Stimulated activated CD4-positive, alpha-beta T cell treated with anti-CD3 and anti-CD28 coated beads, TNF-alpha, amount 100 ng/mL, for 48 hours (primary cell): ENCODE measurements around the gene CDK14.
"Not testable (repeated sequence)": the region's sequence is repeated elsewhere in the genome, so short reads cannot be mapped to it uniquely, and the experiment has no call there.

ENCODE experiments used
- DNase-seq, 3 donors: peaks; one replicate each; pipeline ENCODE4 v3.0.0-alpha.2; 2020; ENCODE audit warnings: low read depth in 3 of 3

CDK14 gene

DNA sequence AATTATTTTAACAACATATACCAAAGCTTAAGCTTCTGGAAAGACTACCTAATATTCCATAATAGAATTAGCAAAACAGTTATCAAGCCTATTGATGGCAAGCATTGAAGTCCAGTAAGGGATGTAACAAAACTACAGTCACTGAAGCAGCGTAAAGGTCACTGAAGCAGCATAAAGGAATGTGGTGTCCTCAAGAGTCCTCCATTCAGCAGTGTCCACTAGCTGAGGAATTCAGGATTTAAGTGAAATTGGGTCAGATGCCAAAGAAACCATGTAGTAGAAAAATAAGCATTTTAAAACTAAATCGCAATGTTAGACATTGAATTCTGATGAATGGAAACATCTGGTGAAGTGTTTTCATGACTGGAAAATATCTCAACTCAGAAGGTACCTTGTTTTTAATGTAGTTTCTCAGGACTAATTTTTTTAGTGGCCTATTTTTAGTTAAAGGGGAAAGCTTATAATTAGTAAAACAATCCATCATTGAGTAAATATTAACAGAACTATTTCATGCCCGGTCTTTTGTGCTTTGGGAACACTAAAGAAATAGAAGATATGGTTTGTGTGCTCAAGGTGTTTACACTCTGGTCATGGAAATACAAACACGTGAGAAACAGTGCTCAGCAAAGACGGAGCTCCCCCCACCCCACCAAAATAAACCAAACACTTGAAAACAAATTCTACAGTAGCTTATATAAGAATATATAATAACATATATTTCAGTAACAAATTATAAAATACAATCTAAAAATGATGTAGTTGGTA lies 121.4 kb downstream of the CDK14 start:
- no peak for DNase-seq

DNA sequence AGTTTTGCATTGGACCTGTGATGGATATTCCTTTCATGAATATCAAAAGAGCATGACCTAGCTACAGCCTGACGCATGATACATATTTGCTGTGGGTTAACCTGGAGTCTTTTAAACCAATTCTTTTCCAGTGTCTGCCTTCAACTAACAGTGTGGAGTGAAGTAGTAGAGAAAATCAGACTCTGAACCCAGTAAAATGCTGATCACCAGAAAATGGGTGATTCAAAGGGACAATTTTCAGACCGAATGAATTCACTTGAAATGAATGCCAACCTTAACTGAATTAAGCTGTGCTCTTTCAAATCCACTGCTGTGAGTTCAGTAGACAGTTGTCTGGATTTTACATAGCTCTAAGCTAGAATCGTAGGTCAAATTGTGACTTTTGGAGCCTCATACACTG lies 123.0 kb downstream of the CDK14 start:
- DNase-seq, result no peak

DNA sequence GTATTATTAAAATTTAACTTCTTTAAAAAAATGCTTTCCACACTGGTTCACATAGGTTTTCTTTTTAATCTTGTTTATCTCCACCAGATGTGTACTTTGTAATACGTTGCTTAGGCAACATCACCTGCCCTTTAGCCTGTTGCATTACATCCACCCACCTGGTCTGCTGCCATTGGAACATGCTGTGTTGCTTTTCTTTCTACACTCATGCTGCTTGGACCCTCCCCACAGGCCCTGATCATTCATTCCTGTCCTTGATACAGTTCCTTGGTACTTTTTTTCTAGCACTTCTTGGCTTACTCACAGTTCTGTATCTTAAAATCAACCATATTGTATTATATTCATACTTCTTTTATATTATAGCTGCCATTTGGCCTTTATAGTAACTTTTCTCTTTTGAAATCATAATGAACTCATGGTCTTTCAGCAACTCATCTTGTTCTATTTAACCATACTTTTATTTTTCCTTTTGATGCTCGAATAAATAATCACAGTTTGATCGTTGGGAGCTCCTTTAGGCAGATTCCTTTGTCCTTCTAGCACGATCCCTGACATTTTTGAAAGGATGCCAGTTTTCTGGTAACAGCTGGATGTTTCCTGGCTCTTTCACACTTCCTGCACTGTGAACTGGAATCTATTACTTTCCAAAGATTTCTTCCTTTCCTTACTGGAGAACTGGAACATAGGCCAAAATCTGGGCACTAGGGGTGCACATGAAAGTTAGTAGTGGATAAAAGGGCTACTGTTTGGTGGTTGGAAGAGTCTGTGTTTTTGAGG lies 125.1 kb downstream of the CDK14 start:
- no peak for DNase-seq

DNA sequence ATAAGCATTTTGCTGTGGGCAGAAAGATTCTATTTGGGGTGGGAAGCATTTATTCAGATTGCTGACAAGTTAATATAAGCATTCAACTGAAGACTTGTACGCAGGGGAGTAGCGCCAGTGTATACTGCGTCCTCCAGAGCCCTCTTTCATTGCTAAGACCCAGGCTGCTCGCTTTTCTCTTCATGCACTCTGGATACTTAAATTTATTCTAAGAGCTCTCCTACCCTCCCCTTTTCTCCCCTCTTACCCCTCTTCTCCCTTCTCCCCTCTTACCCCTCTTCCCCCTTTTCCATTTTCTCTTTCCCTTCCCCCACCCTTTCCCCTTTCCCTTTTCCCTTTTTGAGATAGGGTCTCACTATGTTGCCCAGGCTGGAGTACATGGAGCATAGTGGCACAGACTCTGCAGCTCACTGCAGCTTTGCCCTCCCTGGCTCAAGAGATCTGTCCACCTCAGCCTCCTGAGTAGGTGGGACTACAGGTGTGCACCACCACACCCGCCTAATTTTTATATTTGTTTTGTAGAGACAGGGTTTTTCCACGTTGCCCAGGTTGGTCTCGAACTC lies 125.8 kb downstream of the CDK14 start:
- no peak for DNase-seq

DNA sequence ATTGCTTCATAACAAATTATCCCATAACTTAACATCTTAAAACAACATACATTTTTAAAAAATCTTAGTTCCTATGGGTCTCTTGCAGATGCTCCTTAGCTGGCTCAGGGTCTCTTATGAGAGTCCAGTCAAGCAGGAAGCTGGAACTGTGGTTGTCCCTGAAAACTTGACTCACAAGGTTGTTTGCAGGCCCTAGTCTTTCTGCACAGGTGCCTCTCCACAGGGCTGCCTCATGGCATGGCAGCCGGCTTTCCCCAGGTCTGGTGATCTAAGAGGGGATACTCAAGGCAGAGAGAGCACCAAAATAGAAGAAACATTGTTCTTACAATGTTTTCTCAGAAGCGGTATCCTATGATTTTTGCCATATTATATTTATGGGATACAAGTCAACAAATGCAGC lies 127.1 kb downstream of the CDK14 start:
- DNase-seq, result no peak

DNA sequence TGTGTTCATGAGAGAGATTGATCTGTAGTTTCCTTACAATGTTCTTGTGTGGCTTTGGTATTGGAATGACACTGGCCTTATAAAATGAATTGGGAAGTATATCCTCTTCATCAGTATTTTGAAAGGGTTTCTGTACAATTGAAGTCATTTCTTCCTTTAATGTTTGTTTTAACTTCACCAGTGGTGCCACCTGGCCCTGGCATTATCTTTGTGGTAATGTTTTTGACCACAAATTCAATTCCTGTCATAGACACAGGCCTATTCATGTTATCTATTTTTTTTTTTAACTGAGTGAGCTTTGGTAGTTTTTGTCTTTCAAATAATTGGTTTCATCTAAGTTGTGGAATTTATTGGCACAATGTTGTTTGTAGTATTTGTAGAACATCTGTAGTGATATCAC lies 127.7 kb downstream of the CDK14 start:
- DNase-seq, result no peak

DNA sequence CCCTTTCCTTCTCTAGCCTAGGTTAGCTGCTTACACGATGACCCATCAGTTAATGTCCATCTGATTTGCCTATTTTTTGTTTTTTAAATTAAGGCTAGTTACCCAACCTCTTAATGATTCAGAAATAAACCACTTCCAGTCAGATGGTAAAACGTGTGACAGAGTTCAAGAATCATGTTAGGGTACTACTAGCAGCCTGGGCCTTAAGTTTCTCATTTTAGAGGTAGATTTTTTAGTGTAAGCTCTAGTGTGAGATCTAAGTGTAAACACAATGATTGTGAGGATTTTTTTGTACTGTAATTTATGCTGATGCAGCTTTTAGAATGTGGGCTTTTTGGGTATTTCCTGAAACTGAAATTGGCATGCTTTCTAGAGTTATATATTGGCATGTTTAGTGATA lies 130.0 kb downstream of the CDK14 start:
- DNase-seq, result no peak

DNA sequence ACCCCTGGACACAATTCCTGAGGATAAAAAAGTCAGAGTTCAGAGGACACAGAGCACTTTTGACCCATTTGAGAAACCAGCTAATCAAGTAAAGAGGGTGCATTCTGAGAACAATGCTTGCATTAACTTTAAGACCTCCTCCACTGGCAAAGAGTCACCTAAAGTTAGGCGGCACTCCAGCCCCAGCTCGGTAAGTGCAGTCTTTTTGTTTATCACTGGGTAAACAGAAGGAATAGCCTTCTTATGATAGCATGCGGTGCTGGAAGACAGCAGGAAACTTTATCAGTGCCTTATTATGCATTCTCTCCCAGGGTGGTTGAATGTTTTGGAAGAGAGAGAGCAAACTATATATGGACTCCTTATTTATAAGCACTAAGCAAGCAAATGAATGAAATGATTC lies 130.5 kb downstream of the CDK14 start:
- DNase-seq, result no peak

DNA sequence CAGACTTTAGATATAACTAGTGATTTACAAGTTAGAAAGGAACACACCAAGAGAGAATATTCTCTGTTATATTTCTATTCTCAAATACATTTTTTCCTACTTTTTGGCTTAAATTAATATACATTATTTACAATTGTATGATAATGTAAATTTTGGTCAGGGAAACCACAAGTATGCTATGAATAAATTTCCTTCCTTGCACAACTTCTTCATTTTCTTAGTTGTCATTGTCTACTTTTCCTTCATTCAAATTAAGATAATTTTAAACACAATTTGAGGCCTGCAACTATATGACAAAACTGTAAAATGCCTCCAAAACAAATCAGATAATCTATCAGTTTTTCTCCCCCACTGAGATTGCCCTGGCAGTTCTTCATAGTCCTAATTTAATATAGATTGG lies 131.3 kb downstream of the CDK14 start:
- DNase-seq, result no peak

DNA sequence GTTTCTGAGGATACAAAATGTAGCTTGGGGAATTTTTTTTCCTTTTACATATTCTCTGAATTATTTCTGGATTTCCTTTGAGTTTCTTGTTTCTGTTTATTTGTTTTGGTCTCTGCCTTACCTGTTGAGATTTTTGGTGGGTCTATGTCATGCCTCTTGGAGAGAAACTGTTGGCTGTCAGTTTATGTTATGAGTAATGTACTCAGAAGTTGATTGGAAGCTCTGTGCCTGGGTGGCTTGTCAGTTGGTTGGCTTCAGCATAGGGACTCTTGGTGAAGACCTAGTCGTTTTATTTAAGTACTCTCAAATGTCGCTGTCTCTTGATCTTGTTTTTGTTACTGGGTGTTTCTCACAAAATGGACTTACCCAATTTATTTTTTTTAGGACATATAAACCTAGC lies 132.4 kb downstream of the CDK14 start:
- no peak for DNase-seq

DNA sequence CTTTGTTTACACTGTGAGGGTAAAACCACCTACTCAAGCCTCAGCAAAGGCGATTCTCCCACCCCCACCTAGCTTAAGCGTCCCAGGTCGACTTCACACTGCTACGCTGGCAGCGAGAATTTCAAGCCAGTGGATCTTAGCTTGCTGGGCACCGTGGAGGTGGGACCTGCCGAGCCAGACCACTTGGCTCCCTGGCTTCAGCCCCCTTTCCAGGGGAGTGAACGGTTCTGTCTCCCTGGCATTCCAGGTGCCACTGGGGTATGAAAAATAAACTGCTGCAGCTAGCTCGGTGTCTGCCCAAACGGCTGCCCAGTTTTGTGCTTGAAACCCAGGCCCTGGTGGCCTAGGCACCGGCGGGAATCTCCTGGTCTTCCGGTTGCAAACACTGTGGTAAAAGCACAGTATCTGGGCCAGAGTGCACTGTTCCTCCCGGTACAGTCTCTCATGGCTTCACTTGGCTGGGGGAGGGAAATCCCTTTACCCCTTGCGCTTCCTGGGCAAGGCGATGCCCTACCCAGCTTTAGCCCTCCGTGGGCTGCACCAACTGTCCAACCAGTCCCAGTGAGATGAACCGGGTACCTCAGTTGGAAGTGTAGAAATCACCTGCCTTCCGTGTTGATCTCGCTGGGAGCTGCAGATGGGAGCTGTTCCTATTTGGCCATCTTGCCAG lies 139.6 kb downstream of the CDK14 start:
- not testable (repeated sequence) for DNase-seq

DNA sequence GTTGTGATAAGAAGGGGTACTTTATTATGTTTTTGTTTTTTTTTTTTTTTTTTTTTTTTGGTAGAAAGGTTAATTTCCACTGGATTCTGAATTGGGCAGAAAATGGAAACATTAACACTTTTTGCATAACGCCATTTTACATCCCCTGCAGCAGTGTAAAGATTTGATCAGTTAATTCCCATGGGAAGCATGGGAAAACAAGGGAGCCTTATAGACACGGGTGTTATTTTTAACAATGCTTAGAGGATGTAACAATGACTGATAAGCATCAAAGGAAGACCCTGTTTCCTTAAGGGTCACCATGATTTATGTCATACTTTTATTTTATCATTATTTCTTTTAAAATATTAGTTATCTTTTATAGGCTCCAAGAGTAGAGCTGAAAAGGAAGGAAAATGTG lies 140.2 kb downstream of the CDK14 start:
- no peak for DNase-seq

DNA sequence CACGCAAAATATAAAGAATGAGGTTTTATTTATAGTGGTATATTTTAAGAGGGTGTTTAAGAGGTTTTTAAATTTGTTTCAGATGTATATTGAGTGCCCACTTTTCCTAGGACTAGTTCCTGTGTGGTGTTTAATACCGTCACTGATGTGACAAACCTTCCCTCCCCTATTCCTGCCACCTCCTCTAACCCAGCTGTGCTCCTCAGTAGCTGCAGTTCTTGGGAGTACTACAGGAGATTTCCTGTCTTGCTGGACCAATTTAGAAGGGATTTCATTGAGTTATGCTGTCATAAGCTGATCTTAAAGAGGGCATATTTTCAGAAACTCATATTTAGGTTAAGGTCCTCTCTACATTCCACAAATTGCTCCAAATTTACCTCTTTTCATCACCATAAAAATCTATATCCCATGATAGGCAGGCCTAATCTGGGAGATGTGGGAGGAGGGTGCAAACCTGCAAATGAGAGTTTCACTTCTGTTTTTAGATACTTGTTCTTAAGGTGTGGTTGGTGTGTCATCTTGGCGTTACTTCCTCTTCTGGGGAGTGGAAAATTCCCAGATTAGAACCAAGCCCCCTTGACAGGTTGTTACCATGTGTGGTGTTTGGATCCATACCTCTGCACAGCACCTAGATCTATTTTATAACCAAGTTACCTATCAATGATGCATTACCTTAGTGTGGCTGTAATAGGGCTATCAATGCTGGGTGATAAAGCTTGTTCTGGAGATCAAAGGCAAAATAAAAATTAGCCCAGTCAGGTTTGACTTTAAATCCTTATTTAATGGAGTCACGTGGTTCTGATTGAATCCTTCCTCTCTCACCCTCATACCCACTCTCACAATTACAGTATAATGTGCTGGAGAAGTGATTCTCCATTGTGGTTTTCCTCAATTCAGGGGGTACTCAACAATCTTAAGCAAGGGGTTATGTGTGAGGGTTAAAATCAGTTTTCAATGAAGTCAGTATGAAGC lies 141.1 kb downstream of the CDK14 start:
- DNase-seq, result no peak

DNA sequence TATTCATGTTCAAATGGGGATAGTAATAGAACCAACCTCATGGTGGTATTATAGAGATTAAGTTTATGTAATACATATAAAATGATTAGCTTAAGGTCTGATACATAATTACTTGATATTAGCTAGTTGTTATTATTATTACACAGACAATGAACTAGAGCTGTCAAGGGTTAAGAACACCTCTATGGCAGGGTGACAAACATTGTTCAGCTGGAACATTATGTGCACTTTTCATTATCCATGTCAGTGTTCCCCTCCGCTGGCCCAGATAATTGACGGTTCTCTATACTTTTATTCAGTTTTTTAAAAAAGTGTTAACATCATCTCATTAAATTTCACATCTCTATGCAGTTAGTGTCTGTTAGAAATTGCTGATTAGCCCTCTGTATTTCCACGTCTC lies 142.1 kb downstream of the CDK14 start:
- DNase-seq, result no peak

DNA sequence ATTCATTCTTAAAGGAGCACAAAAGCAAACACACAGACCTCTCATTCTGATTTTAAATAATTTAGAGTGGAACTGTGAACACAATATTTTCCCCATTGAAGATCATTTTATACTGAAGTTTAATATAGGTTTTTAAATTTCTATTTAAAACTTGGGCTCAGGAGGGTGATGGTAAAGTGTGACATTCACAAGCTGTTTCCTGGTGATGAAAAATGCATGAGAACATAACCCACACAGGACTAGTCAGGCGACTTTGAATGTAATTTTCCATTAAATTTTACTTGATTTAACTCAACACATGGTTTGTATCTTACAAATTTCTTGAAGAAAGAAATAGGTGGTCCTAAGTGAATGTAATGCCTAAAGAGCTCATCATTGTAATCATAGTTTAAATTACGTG lies 143.6 kb downstream of the CDK14 start:
- no peak for DNase-seq

DNA sequence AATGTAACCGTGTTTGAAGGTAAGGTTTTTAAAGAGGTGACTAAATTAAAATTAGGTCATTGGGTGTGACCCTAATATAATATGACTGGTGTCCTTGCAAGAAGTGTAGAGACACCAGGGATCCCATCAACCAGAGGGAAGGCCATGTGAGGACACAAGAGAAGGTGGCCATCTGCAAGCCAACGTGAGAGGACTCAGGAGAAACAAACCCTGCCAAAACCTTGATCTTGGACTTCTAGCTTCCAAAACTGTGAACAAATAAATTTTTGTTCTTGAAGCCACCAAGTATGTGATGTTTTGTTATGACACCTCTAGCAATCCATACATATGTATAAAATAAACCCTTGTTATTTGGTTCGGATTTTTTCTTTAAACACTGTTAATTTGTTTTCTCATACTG lies 144.3 kb downstream of the CDK14 start:
- no peak for DNase-seq

DNA sequence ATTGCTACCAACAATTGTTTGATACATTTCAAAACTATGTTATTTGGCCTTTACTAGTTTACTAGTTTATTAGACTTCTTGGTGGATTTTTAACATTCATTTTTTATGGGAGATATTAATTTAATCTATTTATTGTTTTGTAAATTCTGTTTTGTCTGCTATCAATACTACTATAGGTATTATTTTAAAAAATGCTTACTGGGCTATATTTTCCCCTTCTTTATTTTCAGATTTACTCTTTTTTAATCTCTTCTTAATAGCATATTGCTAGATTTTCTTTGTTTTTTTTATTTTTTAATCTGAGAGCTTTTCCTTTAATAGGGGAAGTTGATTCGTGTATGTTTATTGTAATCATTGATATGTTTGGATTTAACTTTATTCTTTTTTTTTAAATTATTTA lies 147.5 kb downstream of the CDK14 start:
- DNase-seq, result no peak

DNA sequence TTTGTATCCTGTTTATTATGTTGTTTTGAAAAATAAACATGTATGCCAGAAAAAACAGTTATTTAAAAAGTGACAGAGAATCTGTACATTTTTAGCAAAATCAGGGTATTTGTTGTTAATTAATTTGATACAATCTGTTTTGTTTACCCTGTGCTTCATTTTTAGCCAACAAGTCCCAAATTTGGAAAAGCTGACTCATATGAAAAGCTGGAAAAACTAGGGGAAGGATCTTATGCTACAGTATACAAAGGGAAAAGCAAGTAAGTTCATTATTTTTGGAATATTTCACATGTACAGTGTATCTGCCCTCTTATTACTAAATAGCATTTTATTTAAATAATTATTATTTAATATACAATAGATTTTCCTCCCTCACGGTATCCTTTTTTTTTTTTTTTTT lies 151.4 kb downstream of the CDK14 start:
- no peak for DNase-seq

DNA sequence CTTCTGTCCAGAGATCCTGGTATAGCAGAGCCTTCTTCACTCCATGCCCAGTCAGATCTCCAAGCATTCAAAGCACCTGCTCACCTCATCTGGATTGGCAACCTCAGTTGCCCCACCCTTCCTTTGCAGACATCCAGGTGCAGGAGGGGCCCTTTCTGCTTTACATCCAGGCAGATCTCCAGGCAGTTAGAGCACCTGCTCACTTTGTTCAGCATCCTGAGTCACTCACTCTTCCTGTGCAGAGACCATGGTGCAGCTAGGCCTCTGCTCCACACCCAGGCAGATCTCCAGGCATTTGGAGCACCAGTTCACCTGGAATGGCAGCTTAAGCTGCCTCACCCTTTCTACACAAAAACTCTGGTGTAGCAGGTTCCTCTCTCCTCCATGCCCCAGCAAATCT lies 153.1 kb downstream of the CDK14 start:
- DNase-seq, result no peak

DNA sequence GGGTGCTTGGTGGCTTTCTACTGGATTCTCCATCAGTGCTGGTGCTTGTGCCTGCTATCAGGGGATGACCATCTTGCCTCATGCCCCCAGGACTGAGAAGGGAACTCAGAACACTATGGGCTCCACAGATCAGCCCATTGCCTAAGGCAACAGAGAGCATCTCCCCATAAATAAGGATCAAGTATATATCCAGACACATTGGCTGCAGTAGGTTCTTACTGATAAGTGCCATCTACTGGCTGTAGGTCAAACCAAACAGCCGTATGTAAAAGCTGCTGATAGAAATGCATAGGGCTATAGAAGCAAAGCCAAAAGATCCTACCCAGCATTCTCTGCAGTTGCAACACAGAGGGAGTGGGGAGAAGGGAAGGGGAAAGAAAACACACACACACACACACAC lies 153.7 kb downstream of the CDK14 start:
- DNase-seq, result no peak

DNA sequence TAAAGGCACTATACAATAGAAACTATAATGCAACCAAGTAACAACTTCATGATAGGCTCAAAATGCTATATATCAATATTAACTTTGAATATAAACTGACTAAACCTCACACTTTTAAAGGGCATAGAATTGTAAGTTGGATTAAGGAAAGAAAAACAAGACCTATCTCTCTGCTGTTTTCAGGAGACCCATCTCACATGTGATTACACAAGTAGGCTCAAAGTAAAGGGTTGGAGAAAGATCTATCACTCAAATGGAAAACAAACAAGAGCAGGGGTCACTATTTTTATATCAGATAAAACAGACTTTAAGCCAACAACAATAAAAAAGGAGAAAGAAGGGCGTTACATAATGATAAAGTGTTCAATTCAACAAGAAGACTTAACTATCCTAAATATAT lies 155.5 kb downstream of the CDK14 start:
- no peak for DNase-seq
